Left lung (tissue), 10 donors: ENCODE results near the gene UBE3D. TPM values are rescaled to one million over a fixed set of nuclear protein-coding genes. Genes with fewer than 3 reads are reported as not detected.

ENCODE experiments used
- ATAC-seq: fragments of 200-7000 bp; cut with Tn5 transposase; one replicate; pipeline ENCODE4 v1.9.1; 2020; ENCODE audit warnings: moderate library complexity
- DNase-seq, 4 donors: peaks; one replicate each; pipeline ENCODE4 v3.0.0-alpha.2; 2013 to 2020
- H3K27ac ChIP-seq, 2 donors: fragments of 200-600 bp; sonication (generic) in 1 of 2; one replicate each; pipeline versions ENCODE4 v1.5.0 to v1.8.0; 2020 to 2021
- H3K27me3 ChIP-seq, 2 donors: fragments of 200-600 bp; sonication (generic) in 1 of 2; one replicate each; pipeline versions ENCODE4 v1.5.0 to v1.8.0; 2020 to 2021
- H3K36me3 ChIP-seq, 2 donors: fragments of 200-600 bp; sonication (generic) in 1 of 2; one replicate each; pipeline versions ENCODE4 v1.5.0 to v1.8.0; 2020 to 2021
- H3K4me1 ChIP-seq, 2 donors: fragments of 200-600 bp; one replicate each; pipeline ENCODE4 v1.8.0; 2021
- H3K4me3 ChIP-seq, 2 donors: fragments of 200-600 bp; sonication (generic) in 1 of 2; one replicate each; pipeline versions ENCODE4 v1.5.0 to v1.8.0; 2020 to 2021; ENCODE audit warnings: mild to moderate bottlenecking in 1 of 2
- H3K9me3 ChIP-seq, 2 donors: fragments of 200-600 bp; sonication (generic) in 1 of 2; one replicate each; pipeline versions ENCODE4 v1.5.0 to v1.8.0; 2020 to 2021
- intact Hi-C, 2 donors: fragments of 100-400 bp; cut with DNase I; formaldehyde crosslinking; loops; one replicate each; pipeline versions ENCODE4 v1.11.2 to v1.14.2; 2022
- polyA plus RNA-seq, 6 donors: library from polyadenylated mRNA; unstranded; fragments of 120-200 nt; gene quantifications; one replicate each; pipeline ENCODE4 v1.2.1, GENCODE V29; 2013; ENCODE audit not compliant: insufficient read length in 6 of 6
- total RNA-seq, 2 donors: library from RNA; stranded (reverse); fragmentation: NEBNext Ultra II Directional; extraction: Animal tissue kit (Norgen Biotek cat#: 25700); gene quantifications; one replicate each; pipeline ENCODE4 v1.2.1, GENCODE V29; 2021
- TF ChIP-seq, protein P1 (sequence below), 2 donors: fragments of 200-600 bp; sonication (generic) in 1 of 2; IDR thresholded peaks; one replicate each; pipeline versions ENCODE4 v1.5.0 to v1.8.0; 2021; ENCODE audit warnings: antibody characterized with exemption in 2 of 2
- donor health status: DM: no; HTN: yes; CAD: no.
- donor health status: DM: no; HTN: no; CAD: no.

The UBE3D gene
- total and polyA plus RNA-seq, 8 donors = 4.1 to 10.9 (median 8.9) TPM

DNA sequence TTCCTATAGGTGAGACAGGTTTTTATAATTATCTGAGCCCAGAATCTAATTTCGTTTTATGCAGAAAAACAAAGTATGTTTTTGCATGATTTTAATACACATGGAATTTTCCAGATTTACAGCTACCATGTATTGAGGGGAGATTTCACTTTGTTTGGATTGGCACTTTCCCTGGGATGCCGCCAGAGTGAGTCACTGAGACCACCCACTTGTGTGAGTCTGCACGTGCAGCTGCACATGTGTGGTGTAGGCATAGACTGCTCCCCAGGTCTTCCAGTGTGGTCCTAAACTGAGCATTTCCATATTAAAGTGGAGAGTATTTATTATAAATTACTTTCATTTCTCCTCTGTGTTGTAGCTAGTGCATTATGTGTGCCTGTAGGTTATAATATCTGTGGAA lies 186.8 kb downstream of the UBE3D start:
- Histone ChIP-seq H3K27me3 (no peaks in the 10 kb centered on the region), H3K9me3 (no peaks in the 10 kb centered on the region), H3K36me3 (no peaks in the 10 kb centered on the region), H3K27ac (no peak overlapping the region), H3K4me1 (no peaks in the 10 kb centered on the region), H3K4me3 (no peak overlapping the region)
- intact Hi-C loops = no loop called here
- ATAC-seq (no peak), DNase-seq (no peak)
- TF ChIP-seq, protein P1, sequence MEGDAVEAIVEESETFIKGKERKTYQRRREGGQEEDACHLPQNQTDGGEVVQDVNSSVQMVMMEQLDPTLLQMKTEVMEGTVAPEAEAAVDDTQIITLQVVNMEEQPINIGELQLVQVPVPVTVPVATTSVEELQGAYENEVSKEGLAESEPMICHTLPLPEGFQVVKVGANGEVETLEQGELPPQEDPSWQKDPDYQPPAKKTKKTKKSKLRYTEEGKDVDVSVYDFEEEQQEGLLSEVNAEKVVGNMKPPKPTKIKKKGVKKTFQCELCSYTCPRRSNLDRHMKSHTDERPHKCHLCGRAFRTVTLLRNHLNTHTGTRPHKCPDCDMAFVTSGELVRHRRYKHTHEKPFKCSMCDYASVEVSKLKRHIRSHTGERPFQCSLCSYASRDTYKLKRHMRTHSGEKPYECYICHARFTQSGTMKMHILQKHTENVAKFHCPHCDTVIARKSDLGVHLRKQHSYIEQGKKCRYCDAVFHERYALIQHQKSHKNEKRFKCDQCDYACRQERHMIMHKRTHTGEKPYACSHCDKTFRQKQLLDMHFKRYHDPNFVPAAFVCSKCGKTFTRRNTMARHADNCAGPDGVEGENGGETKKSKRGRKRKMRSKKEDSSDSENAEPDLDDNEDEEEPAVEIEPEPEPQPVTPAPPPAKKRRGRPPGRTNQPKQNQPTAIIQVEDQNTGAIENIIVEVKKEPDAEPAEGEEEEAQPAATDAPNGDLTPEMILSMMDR (IDR thresholded peaks at IDR 0.05) = no peak

DNA sequence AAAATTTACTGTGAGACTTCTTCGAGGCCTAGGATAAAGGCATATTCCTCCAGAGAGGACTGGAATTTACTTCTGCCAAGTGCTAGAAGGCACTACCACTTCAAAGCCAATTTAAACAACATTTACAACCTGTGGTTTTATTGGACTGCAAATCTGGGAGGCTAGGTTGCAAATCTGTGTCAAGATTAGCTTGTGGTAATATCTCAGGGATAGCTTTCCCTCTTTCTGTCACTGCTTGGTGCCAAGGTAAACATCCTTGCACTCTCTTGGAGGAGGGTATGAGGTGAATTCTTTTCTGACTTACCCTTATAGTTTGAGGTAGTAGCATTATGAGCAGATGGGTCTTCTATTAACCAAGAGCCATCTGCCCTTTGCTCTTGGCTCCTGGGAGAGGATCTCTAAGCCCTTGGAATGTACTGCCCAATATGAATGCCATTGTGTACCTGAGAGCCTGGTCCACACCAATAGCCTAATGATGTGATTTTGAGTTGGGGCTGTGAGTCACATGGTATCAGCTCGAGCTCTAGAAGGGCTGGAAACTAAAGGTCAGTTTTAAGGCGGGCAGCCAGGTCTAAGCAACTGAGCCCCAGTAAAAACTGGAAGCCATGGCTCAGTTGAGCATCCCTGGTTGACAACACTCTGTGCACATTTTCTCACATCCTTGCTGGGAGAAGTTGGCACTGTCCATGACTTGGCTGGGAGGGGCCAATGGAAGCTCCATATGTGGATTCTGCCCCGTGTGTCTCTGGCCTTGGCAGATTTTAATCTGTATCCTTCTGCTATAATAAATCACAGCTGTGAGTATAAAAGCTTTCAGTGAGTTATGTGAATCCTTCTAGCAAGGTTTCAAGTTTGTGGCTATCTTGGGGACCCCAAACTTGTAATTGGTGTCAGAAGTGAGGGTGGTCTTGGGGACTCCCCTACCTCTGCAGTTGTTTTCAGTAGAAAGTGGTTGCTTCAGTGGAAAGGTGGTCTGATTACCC lies 188.1 kb downstream of the UBE3D start:
- no peak for DNase-seq
- ATAC-seq = peak; percentile 35
- Histone ChIP-seq H3K4me3 (no peak overlapping the region), H3K27me3 (no peaks in the 10 kb centered on the region), H3K36me3 (no peaks in the 10 kb centered on the region), H3K9me3 (no peaks in the 10 kb centered on the region), H3K27ac (no peak overlapping the region), H3K4me1 (no peaks in the 10 kb centered on the region)
- intact Hi-C loops = no loop called here
- TF ChIP-seq, protein P1 (IDR thresholded peaks at IDR 0.05) = no peak

DNA sequence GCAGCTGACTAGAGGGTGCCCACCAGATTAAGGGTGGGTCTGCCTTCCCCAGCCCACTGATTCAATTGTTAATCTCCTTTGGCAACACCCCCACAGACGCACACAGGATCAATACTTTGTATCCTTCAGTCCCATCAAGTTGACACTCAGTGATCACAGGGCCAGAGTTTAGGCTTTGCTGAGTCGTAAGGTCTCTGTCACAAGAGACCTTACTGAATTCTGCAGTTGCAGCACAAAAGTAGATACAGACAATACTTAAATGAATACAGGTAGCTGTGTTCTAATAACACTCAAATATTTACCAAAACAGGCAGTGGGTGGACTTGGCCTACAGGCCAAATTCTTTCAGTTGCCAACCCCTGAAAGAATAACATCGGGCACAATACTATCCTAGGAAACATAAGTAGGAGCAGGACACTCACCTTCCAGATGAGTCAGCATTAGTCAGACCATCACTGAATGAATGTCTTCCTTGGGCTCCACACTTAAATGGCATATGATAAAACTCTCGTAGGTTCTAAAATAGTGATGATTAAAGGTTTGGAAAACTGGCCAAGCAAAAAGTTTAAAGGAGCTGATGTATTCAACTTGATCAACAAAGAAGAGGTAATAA lies 190.0 kb downstream of the UBE3D start:
- H3K9me3 ChIP-seq = no peaks in the 10 kb centered on the region
- TF ChIP-seq, protein P1 (IDR thresholded peaks at IDR 0.05) = no peak
- H3K36me3 ChIP-seq = no peaks in the 10 kb centered on the region
- ATAC-seq (peak; percentile 36), DNase-seq (no peak)
- no peaks in the 10 kb centered on the region for H3K4me1 ChIP-seq
- H3K4me3 ChIP-seq = no peak overlapping the region
- H3K27ac ChIP-seq = no peak overlapping the region
- intact Hi-C loops = no loop called here
- no peaks in the 10 kb centered on the region for H3K27me3 ChIP-seq

DNA sequence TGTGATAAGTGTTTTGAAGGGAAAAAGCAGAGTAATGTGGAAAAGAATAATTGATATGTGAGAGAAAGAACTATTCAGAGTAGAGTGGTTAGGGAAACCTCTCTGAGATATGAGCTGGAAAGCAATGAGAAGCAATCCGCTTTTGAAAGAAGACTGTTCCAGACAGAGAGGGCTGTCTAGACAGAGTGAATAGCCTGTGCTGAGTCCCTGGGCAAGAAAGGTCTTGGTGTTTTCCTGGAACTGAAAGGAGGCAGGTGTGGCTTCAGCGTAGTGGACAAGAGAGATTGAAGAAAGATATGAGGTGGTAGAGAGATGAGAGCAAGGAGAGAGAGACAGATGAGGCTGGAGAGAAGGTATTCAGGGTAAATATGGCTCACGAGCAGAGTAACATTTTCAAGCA lies 190.8 kb downstream of the UBE3D start:
- intact Hi-C loops = no loop called here
- Histone ChIP-seq H3K36me3 (no peaks in the 10 kb centered on the region), H3K4me1 (no peaks in the 10 kb centered on the region), H3K27me3 (no peaks in the 10 kb centered on the region), H3K4me3 (no peak overlapping the region), H3K27ac (no peak overlapping the region), H3K9me3 (no peaks in the 10 kb centered on the region)
- TF ChIP-seq, protein P1 (IDR thresholded peaks at IDR 0.05) = no peak
- DNase-seq = no peak
- no peak for ATAC-seq

DNA sequence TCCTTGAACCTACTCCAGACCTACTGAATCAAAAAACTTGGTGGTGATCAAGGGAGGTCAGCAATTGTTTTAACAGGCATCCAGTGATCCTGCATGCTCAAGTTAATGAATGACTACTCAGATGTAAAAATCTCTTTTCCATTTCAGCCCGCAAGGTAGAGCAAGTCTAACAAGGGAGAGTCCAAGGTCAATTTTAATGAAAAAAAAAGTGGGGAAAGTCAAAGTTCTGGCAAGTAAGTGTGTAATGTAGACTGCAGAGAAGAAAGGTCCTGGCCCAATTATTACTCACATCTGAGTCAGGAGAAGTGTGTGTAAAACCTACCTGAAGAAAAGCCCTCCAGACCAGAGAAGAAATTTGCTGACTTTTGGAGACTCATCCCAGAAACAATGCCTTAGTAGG lies 193.5 kb downstream of the UBE3D start:
- Histone ChIP-seq H3K4me1 (no peaks in the 10 kb centered on the region), H3K27me3 (no peaks in the 10 kb centered on the region), H3K27ac (no peak overlapping the region), H3K9me3 (no peaks in the 10 kb centered on the region), H3K36me3 (no peaks in the 10 kb centered on the region), H3K4me3 (no peak overlapping the region)
- DNase-seq (no peak), ATAC-seq (no peak)
- intact Hi-C loops = no loop called here
- TF ChIP-seq, protein P1 (IDR thresholded peaks at IDR 0.05) = no peak
